Panc1 (cell line): Measurements from ENCODE around the gene EXT2.

Experiments
- CTCF ChIP-seq: fragments of 450-650 bp; IDR thresholded peaks from 2 replicates; pipeline ENCODE4 v1.5.1; 2017; ENCODE audit warnings: mild to moderate bottlenecking
- REST ChIP-seq, 2 experiments: IDR thresholded peaks; 2 replicates each; pipeline ENCODE4 v1.6.1; 2011 to 2012; ENCODE audit warnings: low read depth in 2 of 2, control low read depth in 1 of 2, low read length in 1 of 2, mild to moderate bottlenecking in 1 of 2, moderate library complexity in 1 of 2; ENCODE audit not compliant: insufficient read depth in 1 of 2
- TCF7L2 ChIP-seq: IDR thresholded peaks from 2 replicates; pipeline ENCODE4 v1.6.1; 2011; ENCODE audit warnings: mild to moderate bottlenecking, low read depth, low read length, inconsistent platforms

- TF ChIP-seq CTCF = no peak
- no peak for TF ChIP-seq REST (IDR thresholded peaks at IDR 0.05; ENCODE audit: insufficient read depth in 1 of 2, low read depth in 2 of 2, low read length in 1 of 2)
- no peak for TF ChIP-seq TCF7L2
These were observed 96.0 kb downstream of the EXT2 start for GRCh38 chr11:44191322-44192016.
